ENCODE data around the gene SOS1.
"Not testable (repeated sequence)": the region's sequence is repeated elsewhere in the genome, so short reads cannot be mapped to it uniquely, and the experiment has no call there.

The SOS1 gene

GRCh38 chr2:38959938-38960608 is 160.8 kb downstream of the SOS1 start:
- DNase-seq: peak; percentile 85

- no peak for DNase-seq
These were observed 161.4 kb downstream of the SOS1 start for GRCh38 chr2:38959466-38959865.

GRCh38 chr2:38957972-38958371 is 162.9 kb downstream of the SOS1 start:
- DNase-seq: no peak

GRCh38 chr2:38951766-38952165 is 169.1 kb downstream of the SOS1 start:
- DNase-seq: no peak

- no peak for DNase-seq
These were observed 171.9 kb downstream of the SOS1 start for GRCh38 chr2:38948995-38949394.

GRCh38 chr2:38948387-38948882 is 172.4 kb downstream of the SOS1 start:
- DNase-seq: no peak

- DNase-seq: peak; percentile 98
These were observed 173.3 kb downstream of the SOS1 start for GRCh38 chr2:38947241-38948239.

GRCh38 chr2:38945911-38946310 is 174.9 kb downstream of the SOS1 start:
- DNase-seq: no peak

GRCh38 chr2:38945372-38945771 is 175.5 kb downstream of the SOS1 start:
- peak; percentile 77 for DNase-seq

GRCh38 chr2:38943784-38944183 is 177.1 kb downstream of the SOS1 start:
- DNase-seq: no peak

GRCh38 chr2:38940746-38941145 is 180.1 kb downstream of the SOS1 start:
- no peak for DNase-seq

- no peak for DNase-seq
These were observed 183.3 kb downstream of the SOS1 start for GRCh38 chr2:38937548-38937947.

GRCh38 chr2:38936516-38936915 is 184.3 kb downstream of the SOS1 start:
- not testable (repeated sequence) for DNase-seq

GRCh38 chr2:38935568-38936172 is 185.2 kb downstream of the SOS1 start:
- DNase-seq: peak; percentile 62

- DNase-seq: no peak
These were observed 186.1 kb downstream of the SOS1 start for GRCh38 chr2:38934742-38935141.

- no peak for DNase-seq
These were observed 187.2 kb downstream of the SOS1 start for GRCh38 chr2:38933653-38934052.

- no peak for DNase-seq
These were observed 188.3 kb downstream of the SOS1 start for GRCh38 chr2:38932586-38932985.

Measured in islet precursor cell (in vitro differentiated cells).